ENCODE data around the gene ZNF76. TPM values are rescaled to one million over a fixed set of nuclear protein-coding genes. Genes with fewer than 3 reads are reported as not detected.

The ZNF76 gene
- total and polyA plus RNA-seq, 4 donors: 10.6 to 18.4 (median 12.4) TPM

DNA sequence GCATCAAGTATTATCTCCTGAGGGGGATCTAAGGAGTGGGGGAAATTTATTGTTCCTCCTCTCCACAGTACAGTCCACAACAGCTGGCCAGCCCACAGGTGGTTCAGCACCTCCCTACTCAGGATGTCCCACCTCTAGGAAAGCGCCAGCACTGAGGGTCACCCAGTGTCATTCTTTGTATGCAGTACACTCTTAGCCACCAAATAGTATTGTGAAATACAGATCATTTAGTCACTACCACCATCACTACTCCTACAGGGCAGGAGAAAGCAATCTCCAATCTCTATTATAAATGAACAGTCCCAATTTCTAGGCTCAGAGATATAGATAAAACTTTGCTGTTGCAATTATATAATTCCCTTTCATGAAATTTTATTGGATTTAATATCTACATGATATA, 6.3 kb upstream of the ZNF76 start:
- TF ChIP-seq, protein P1, sequence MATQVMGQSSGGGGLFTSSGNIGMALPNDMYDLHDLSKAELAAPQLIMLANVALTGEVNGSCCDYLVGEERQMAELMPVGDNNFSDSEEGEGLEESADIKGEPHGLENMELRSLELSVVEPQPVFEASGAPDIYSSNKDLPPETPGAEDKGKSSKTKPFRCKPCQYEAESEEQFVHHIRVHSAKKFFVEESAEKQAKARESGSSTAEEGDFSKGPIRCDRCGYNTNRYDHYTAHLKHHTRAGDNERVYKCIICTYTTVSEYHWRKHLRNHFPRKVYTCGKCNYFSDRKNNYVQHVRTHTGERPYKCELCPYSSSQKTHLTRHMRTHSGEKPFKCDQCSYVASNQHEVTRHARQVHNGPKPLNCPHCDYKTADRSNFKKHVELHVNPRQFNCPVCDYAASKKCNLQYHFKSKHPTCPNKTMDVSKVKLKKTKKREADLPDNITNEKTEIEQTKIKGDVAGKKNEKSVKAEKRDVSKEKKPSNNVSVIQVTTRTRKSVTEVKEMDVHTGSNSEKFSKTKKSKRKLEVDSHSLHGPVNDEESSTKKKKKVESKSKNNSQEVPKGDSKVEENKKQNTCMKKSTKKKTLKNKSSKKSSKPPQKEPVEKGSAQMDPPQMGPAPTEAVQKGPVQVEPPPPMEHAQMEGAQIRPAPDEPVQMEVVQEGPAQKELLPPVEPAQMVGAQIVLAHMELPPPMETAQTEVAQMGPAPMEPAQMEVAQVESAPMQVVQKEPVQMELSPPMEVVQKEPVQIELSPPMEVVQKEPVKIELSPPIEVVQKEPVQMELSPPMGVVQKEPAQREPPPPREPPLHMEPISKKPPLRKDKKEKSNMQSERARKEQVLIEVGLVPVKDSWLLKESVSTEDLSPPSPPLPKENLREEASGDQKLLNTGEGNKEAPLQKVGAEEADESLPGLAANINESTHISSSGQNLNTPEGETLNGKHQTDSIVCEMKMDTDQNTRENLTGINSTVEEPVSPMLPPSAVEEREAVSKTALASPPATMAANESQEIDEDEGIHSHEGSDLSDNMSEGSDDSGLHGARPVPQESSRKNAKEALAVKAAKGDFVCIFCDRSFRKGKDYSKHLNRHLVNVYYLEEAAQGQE (IDR thresholded peaks at IDR 0.05): no peak
- TF ChIP-seq FOXA1 (IDR thresholded peaks at IDR 0.05): no peak
- TF ChIP-seq, protein P2, sequence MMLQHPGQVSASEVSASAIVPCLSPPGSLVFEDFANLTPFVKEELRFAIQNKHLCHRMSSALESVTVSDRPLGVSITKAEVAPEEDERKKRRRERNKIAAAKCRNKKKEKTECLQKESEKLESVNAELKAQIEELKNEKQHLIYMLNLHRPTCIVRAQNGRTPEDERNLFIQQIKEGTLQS (IDR thresholded peaks at IDR 0.05): no peak
- Histone ChIP-seq H3K36me3 (ENCODE audit: control insufficient read depth in 4 of 4, insufficient read depth in 3 of 4, low read depth in 1 of 4, low read length in 3 of 4) (no peaks in the 10 kb centered on the region), H3K27me3 (ENCODE audit: control insufficient read depth in 4 of 4, insufficient read depth in 4 of 4, low read length in 3 of 4) (no peaks in the 10 kb centered on the region), H3K9me3 (ENCODE audit: control insufficient read depth in 4 of 4, low read length in 3 of 4) (no peaks in the 10 kb centered on the region), H3K4me3 (ENCODE audit: low read depth in 1 of 3, low read length in 3 of 3) (no peak overlapping the region), H3K27ac (ENCODE audit: low read depth in 1 of 2, low read length in 2 of 2) (no peak overlapping the region), H3K9ac (ENCODE audit: low read depth in 1 of 2, low read length in 2 of 2) (no peak overlapping the region), H3K4me1 (ENCODE audit: control insufficient read depth in 4 of 4, insufficient read depth in 4 of 4, low read length in 3 of 4) (peaks cover under 1 to 1% (median under 1%) of the 10 kb centered on the region in 4 donors)
- DNase-seq (ENCODE audit: low spot score): no peak
- WGBS: 79% methylated on average over 1 of the region's 1 CpG

DNA sequence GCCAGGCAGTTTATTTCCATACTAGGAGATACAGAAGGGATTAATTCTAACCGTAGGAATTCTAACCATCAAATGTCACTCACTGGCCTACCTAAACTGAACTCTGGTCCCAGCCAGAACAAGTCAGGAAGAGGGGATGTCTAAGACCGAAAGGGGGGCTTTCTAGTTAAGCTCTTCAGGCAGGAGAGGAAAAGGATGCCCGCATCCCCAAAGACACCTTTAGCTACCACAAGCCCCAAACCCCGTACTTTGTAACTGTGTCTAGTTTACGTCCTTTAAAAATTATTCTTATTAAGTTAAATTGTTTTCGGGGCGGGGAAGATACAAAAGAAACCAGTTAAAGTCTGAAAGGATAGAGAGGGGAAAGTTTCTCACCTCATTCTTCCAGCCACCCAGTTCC, 1.2 kb upstream of the ZNF76 start:
- H3K27me3 ChIP-seq (ENCODE audit: control insufficient read depth in 4 of 4, insufficient read depth in 4 of 4, low read length in 3 of 4): no peaks in the 10 kb centered on the region
- H3K27ac ChIP-seq (ENCODE audit: low read depth in 1 of 2, low read length in 2 of 2): no peak overlapping the region
- peak overlapping the region in 1 of 3 donors; percentile 79 for H3K4me3 ChIP-seq (ENCODE audit: low read depth in 1 of 3, low read length in 3 of 3)
- TF ChIP-seq HNF4G (IDR thresholded peaks at IDR 0.05) (no peak), GABPA (IDR thresholded peaks at IDR 0.05 in 1 of 2, conservative IDR thresholded peaks at IDR 0.05 in 1 of 2) (no peak), FOXA1 (IDR thresholded peaks at IDR 0.05) (no peak)
- TF ChIP-seq, protein P3, sequence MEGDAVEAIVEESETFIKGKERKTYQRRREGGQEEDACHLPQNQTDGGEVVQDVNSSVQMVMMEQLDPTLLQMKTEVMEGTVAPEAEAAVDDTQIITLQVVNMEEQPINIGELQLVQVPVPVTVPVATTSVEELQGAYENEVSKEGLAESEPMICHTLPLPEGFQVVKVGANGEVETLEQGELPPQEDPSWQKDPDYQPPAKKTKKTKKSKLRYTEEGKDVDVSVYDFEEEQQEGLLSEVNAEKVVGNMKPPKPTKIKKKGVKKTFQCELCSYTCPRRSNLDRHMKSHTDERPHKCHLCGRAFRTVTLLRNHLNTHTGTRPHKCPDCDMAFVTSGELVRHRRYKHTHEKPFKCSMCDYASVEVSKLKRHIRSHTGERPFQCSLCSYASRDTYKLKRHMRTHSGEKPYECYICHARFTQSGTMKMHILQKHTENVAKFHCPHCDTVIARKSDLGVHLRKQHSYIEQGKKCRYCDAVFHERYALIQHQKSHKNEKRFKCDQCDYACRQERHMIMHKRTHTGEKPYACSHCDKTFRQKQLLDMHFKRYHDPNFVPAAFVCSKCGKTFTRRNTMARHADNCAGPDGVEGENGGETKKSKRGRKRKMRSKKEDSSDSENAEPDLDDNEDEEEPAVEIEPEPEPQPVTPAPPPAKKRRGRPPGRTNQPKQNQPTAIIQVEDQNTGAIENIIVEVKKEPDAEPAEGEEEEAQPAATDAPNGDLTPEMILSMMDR (IDR thresholded peaks at IDR 0.05; ENCODE audit: low read depth, low read length, missing input control): no peak
- TF ChIP-seq, protein P2 (IDR thresholded peaks at IDR 0.05): no peak
- no peaks in the 10 kb centered on the region for H3K9me3 ChIP-seq (ENCODE audit: control insufficient read depth in 4 of 4, low read length in 3 of 4)
- no peaks in the 10 kb centered on the region for H3K36me3 ChIP-seq (ENCODE audit: control insufficient read depth in 4 of 4, insufficient read depth in 3 of 4, low read depth in 1 of 4, low read length in 3 of 4)
- peak overlapping the region in 1 of 2 donors; percentile 68 for H3K9ac ChIP-seq (ENCODE audit: low read depth in 1 of 2, low read length in 2 of 2)
- WGBS: 72% methylated on average over 7 of the region's 7 CpGs
- no peak for DNase-seq (ENCODE audit: low spot score)
- H3K4me1 ChIP-seq (ENCODE audit: control insufficient read depth in 4 of 4, insufficient read depth in 4 of 4, low read length in 3 of 4): peaks cover 6 to 19% (median 12%) of the 10 kb centered on the region in 4 donors

DNA sequence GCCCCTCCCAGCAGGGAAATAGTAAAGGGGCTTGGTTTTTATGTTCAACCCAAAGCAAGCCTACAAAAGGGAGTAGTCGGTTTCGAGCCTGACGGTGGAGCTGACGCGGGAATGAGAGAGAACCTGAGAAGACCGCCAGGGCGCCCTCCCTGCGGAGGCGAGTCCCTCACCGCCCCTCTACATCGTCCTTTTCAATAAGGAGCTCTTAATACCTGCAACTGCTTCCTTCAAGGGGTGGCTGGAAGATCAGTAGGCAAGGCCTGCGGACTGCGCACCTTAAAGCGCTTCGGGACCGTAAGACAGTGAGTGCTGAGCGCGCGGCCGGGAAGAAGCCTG, 709 bp upstream of the ZNF76 start:
- TF ChIP-seq, protein P1 (IDR thresholded peaks at IDR 0.05): no peak
- TF ChIP-seq HNF4A (conservative IDR thresholded peaks at IDR 0.05) (no peak), TAF1 (conservative IDR thresholded peaks at IDR 0.05) (no peak), HNF4G (IDR thresholded peaks at IDR 0.05) (no peak), FOXA1 (IDR thresholded peaks at IDR 0.05) (no peak)
- TF ChIP-seq, protein P3 (IDR thresholded peaks at IDR 0.05; ENCODE audit: low read depth, low read length, missing input control): no peak
- TF ChIP-seq, protein P4, sequence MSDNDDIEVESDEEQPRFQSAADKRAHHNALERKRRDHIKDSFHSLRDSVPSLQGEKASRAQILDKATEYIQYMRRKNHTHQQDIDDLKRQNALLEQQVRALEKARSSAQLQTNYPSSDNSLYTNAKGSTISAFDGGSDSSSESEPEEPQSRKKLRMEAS (IDR thresholded peaks at IDR 0.05): peak; percentile 7
- TF ChIP-seq, protein P5, sequence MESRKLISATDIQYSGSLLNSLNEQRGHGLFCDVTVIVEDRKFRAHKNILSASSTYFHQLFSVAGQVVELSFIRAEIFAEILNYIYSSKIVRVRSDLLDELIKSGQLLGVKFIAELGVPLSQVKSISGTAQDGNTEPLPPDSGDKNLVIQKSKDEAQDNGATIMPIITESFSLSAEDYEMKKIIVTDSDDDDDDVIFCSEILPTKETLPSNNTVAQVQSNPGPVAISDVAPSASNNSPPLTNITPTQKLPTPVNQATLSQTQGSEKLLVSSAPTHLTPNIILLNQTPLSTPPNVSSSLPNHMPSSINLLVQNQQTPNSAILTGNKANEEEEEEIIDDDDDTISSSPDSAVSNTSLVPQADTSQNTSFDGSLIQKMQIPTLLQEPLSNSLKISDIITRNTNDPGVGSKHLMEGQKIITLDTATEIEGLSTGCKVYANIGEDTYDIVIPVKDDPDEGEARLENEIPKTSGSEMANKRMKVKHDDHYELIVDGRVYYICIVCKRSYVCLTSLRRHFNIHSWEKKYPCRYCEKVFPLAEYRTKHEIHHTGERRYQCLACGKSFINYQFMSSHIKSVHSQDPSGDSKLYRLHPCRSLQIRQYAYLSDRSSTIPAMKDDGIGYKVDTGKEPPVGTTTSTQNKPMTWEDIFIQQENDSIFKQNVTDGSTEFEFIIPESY (IDR thresholded peaks at IDR 0.05): no peak
- H3K27me3 ChIP-seq (ENCODE audit: control insufficient read depth in 4 of 4, insufficient read depth in 4 of 4, low read length in 3 of 4): no peaks in the 10 kb centered on the region
- no peaks in the 10 kb centered on the region for H3K36me3 ChIP-seq (ENCODE audit: control insufficient read depth in 4 of 4, insufficient read depth in 3 of 4, low read depth in 1 of 4, low read length in 3 of 4)
- under 1% methylated on average over 20 of the region's 20 CpGs for WGBS
- DNase-seq (ENCODE audit: low spot score): no peak
- peaks cover 6 to 19% (median 12%) of the 10 kb centered on the region in 4 donors for H3K4me1 ChIP-seq (ENCODE audit: control insufficient read depth in 4 of 4, insufficient read depth in 4 of 4, low read length in 3 of 4)
- peak overlapping the region; percentile 95 to 98 for H3K27ac ChIP-seq (ENCODE audit: low read depth in 1 of 2, low read length in 2 of 2)
- no peaks in the 10 kb centered on the region for H3K9me3 ChIP-seq (ENCODE audit: control insufficient read depth in 4 of 4, low read length in 3 of 4)
- peak overlapping the region; percentile 72 to 92 (median 79) for H3K4me3 ChIP-seq (ENCODE audit: low read depth in 1 of 3, low read length in 3 of 3)
- H3K9ac ChIP-seq (ENCODE audit: low read depth in 1 of 2, low read length in 2 of 2): peak overlapping the region; percentile 12 to 68

Measured in liver (tissue), 9 donors.